A549 (cell line): Measurements from ENCODE around the gene RUVBL1. TPM values are rescaled to one million over a fixed set of nuclear protein-coding genes. Genes with fewer than 3 reads are reported as not detected.
A peak's percentile ranks its signal among the peaks of the same experiment; 100 is the strongest.

Experiments used
- ATAC-seq, 2 experiments: fragments of 200-7000 bp in 1 of 2; fragments of >200 bp in 1 of 2; cut with Nextera tagmentation in 1 of 2; cut with Tn5 transposase in 1 of 2; 3 replicates each; pipeline versions ENCODE4 v1.8.0 to v1.9.1; 2018 to 2020; ENCODE audit warnings: mild to moderate bottlenecking in 1 of 2, moderate library complexity in 1 of 2
- CTCF ChIA-PET: fragments of 300-600 bp; sonication (Branson Sonifier 250); formaldehyde crosslinking; extraction: SDS; loops from one replicate; lab custom pipeline; 2021; ENCODE audit warnings: antibody characterized with exemption, inconsistent platforms; lab: Yijun Ruan, JAX
- POLR2A ChIA-PET: fragments of 350-600 bp; formaldehyde crosslinking; extraction: SDS; loops from one replicate; lab custom pipeline; 2021; ENCODE audit warnings: antibody characterized with exemption, inconsistent platforms; lab: Yijun Ruan, JAX
- DNase-seq, 2 experiments: peaks; one replicate each; pipeline versions ENCODE4 v3.0.0 to v3.0.0-alpha.2; 2011 to 2016; ENCODE audit warnings: low read depth in 1 of 2, low spot score in 1 of 2
- FAIRE-seq: peaks from 2 replicates; lab custom pipeline; 2011; peaks lifted over from hg19 to GRCh38; lab: Jason Lieb, UNC
- H3K27ac ChIP-seq, 2 experiments: fragments of >200 bp; sonication (Bioruptor Twin); formaldehyde crosslinking; 3 replicates each; pipeline ENCODE4 v1.5.1; 2016 to 2017
- H3K4me1 ChIP-seq: fragments of >200 bp; sonication (Bioruptor Twin); formaldehyde crosslinking; 3 replicates; pipeline ENCODE4 v1.6.1; 2016
- H3K4me2 ChIP-seq: fragments of >200 bp; sonication (Bioruptor Twin); formaldehyde crosslinking; 3 replicates; pipeline ENCODE4 v1.6.1; 2016
- H3K4me3 ChIP-seq: fragments of >200 bp; sonication (Bioruptor Twin); formaldehyde crosslinking; 3 replicates; pipeline ENCODE4 v1.5.1; 2016
- H3K9me3 ChIP-seq: fragments of >200 bp; sonication (Bioruptor Twin); formaldehyde crosslinking; 3 replicates; pipeline ENCODE4 v1.6.1; 2016
- BHLHE40 ChIP-seq: IDR thresholded peaks from 2 replicates; pipeline ENCODE4 v1.6.1; 2012; ENCODE audit warnings: low read depth, low read length, inconsistent platforms
- CBX2 ChIP-seq: fragments of 200-600 bp; sonication (generic); IDR thresholded peaks from 2 replicates; pipeline ENCODE4 v1.6.1; 2016; ENCODE audit warnings: low read depth, mild to moderate bottlenecking, borderline replicate concordance
- CHD2 ChIP-seq: fragments of 150-350 bp; IDR thresholded peaks from 2 replicates; pipeline ENCODE4 v1.6.1; 2014; ENCODE audit warnings: low read length; ENCODE audit not compliant: partially characterized antibody
- EHMT2 ChIP-seq: fragments of 200-600 bp; sonication (generic); IDR thresholded peaks from 2 replicates; pipeline ENCODE4 v1.6.1; 2016; ENCODE audit warnings: antibody characterized with exemption, low read depth, mild to moderate bottlenecking, moderate library complexity
- ESRRA ChIP-seq: fragments of 150-350 bp; IDR thresholded peaks from 2 replicates; pipeline ENCODE4 v1.6.1; 2014; ENCODE audit warnings: mild to moderate bottlenecking, low read length, borderline replicate concordance
- FOSB ChIP-seq: fragments of 250-450 bp; sonication (Bioruptor Pico); IDR thresholded peaks from 2 replicates; pipeline ENCODE4 v1.5.0; 2020; ENCODE audit warnings: mild to moderate bottlenecking, moderate library complexity
- HEYL ChIP-seq: fragments of 250-450 bp; sonication (Bioruptor Pico); IDR thresholded peaks from 2 replicates; pipeline ENCODE4 v1.8.0; 2021; ENCODE audit warnings: mild to moderate bottlenecking, moderate library complexity
- HOXB13 ChIP-seq: fragments of 250-450 bp; sonication (Bioruptor Pico); IDR thresholded peaks from 2 replicates; pipeline ENCODE4 v1.5.0; 2020; ENCODE audit warnings: low read depth, mild to moderate bottlenecking, moderate library complexity
- KDM1A ChIP-seq: fragments of 200-600 bp; sonication (generic); IDR thresholded peaks from 2 replicates; pipeline ENCODE4 v1.6.1; 2016; ENCODE audit warnings: low read depth, mild to moderate bottlenecking
- KDM5A ChIP-seq: fragments of 200-600 bp; sonication (generic); IDR thresholded peaks from 2 replicates; pipeline ENCODE4 v1.6.1; 2016; ENCODE audit warnings: antibody characterized with exemption, mild to moderate bottlenecking
- NR3C1 ChIP-seq: fragments of >200 bp; sonication (Bioruptor Twin); formaldehyde crosslinking; IDR thresholded peaks from 3 replicates; pipeline ENCODE4 v1.6.1; 2017
- RAD21 ChIP-seq, 2 experiments: fragments of >200 bp in 1 of 2; sonication (Bioruptor Twin) in 1 of 2; formaldehyde crosslinking in 1 of 2; IDR thresholded peaks in 1 of 2; conservative IDR thresholded peaks in 1 of 2; 2 replicates in 1 of 2; 3 replicates in 1 of 2; pipeline ENCODE4 v1.6.1; 2012 to 2018; ENCODE audit warnings: inconsistent platforms in 1 of 2
- RARB ChIP-seq: fragments of 250-450 bp; sonication (Bioruptor Pico); IDR thresholded peaks from 2 replicates; pipeline ENCODE4 v1.8.0; 2021; ENCODE audit warnings: mild to moderate bottlenecking, moderate library complexity
- SMC3 ChIP-seq: fragments of >200 bp; sonication (Bioruptor Twin); formaldehyde crosslinking; IDR thresholded peaks from 3 replicates; pipeline ENCODE4 v1.6.1; 2018; ENCODE audit warnings: inconsistent platforms
- ZC3H11A ChIP-seq: fragments of 450-650 bp; IDR thresholded peaks from 2 replicates; pipeline ENCODE4 v1.6.1; 2014; ENCODE audit warnings: antibody characterized with exemption, mild to moderate bottlenecking
- WGBS: methylation state at CpG from one replicate; pipeline ENCODE4 v1.1.6; 2017; ENCODE audit errors: missing lambda C conversion rate; 5-methylcytosine and 5-hydroxymethylcytosine counted together
- polyA plus RNA-seq, 4 experiments: library from polyadenylated mRNA; depleted of rRNA in 3 of 4; stranded (reverse); fragments of >200 nt; fragmentation: RNase III in 1 of 4; extraction: RNeasy Plus Mini Kit Qiagen cat#74134 plus additional on column Dnase treatment in 1 of 4; gene quantifications; 2 replicates in 3 of 4; 3 replicates in 1 of 4; pipeline ENCODE4 v1.2.3, GENCODE V29; 2011 to 2017
- TF ChIP-seq, protein P1 (sequence below): fragments of >200 bp; sonication (Bioruptor Twin); formaldehyde crosslinking; IDR thresholded peaks from 3 replicates; pipeline ENCODE4 v1.6.1; 2016
- TF ChIP-seq, protein P2 (sequence below): fragments of 250-450 bp; sonication (Bioruptor Pico); IDR thresholded peaks from 2 replicates; pipeline ENCODE4 v1.5.0; 2021; ENCODE audit warnings: mild to moderate bottlenecking, moderate library complexity, borderline replicate concordance
- TF ChIP-seq, protein P3 (sequence below): fragments of 450-650 bp; IDR thresholded peaks from 2 replicates; pipeline ENCODE4 v1.6.1; 2014; ENCODE audit warnings: antibody characterized with exemption

RUVBL1 gene
- polyA plus RNA-seq, 2 of the 4 experiments (the other 2 are of a cell fraction) = 105 to 144 TPM

DNA sequence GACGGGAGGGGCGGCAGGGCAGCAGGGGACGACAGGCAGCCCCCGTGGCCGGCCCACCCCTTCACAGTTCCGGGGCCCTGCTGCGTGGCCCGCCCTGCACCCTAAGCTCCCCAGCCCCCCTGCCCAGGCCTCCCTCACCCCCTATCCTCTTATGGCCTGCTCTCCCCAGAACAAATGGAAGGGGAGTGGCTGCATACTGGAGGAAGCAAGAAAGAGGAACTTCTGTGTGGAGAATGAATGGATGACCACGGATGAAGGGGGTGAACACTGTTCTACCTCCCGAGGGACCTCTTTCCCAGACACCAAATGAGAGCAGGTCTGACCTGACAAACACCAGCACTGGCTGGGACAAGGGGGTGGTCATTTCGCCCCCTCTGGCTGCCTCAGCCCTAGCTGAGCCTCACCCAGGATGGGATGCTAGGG, 46.4 kb downstream of the RUVBL1 start:
- no peak overlapping the region for H3K4me3 ChIP-seq
- POLR2A ChIA-PET = no interaction called here
- TF ChIP-seq, protein P1, sequence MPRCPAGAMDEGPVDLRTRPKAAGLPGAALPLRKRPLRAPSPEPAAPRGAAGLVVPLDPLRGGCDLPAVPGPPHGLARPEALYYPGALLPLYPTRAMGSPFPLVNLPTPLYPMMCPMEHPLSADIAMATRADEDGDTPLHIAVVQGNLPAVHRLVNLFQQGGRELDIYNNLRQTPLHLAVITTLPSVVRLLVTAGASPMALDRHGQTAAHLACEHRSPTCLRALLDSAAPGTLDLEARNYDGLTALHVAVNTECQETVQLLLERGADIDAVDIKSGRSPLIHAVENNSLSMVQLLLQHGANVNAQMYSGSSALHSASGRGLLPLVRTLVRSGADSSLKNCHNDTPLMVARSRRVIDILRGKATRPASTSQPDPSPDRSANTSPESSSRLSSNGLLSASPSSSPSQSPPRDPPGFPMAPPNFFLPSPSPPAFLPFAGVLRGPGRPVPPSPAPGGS = no peak
- no peak for TF ChIP-seq RAD21 (conservative IDR thresholded peaks at IDR 0.05 in 1 of 2, IDR thresholded peaks at IDR 0.05 in 1 of 2)
- TF ChIP-seq, all 56 proteins: peak for 0
- H3K27ac ChIP-seq = peak overlapping the region in 1 of 2 experiments; percentile 52; a peak in 2 of 6 replicates
- CTCF ChIA-PET = interaction anchor here (1.2 to 6.3 kb wide), 4 partner anchors 9 to 17 kb away, joined by 6 to 23 read pairs (median 8); no protein-coding TSS in a partner anchor
- H3K4me1 ChIP-seq = peaks cover 43% of the 10 kb centered on the region
- no peak overlapping the region for H3K4me2 ChIP-seq
- FAIRE-seq (no peak), ATAC-seq (no peak), DNase-seq (no peak)
- WGBS = 84% methylated on average over 2 of the region's 11 CpGs
- H3K9me3 ChIP-seq = no peaks in the 10 kb centered on the region

DNA sequence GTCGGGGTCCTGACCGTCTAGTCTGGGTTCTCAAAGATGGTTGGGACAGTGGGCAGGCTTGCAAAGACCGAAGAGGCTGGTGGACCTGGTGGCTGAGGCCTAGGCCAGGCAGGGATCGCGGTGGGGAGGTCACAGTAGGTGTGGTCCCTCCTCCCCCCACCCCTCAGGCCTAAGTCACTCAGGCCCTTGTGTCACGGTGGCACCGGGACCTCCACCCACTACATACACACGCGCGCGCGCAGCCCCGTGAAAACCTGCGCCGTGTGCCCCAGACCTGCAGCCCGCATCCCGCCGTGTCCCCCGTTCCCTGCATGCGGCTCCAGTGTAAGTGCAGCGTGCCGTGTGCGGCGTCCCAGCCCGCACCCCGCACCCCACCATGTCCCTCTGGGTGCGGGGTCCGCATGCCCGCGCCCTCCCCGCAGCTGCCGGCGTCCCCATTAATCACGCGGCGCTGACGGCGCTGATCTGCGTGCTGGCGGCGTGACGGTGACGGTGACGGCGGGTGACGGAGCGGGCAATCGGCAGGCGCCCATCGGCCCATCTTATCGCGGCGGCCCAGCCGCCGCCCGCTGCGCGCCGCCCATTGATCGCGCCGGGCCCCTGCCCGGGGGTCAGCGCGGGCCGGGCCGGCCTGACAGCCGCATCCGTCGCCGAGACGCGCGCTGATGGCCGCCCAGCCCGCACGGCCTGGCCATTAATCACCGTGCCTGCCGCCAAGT, 47.0 kb downstream of the RUVBL1 start:
- H3K4me1 ChIP-seq = peaks cover 37% of the 10 kb centered on the region
- 95% methylated on average over 38 of the region's 79 CpGs for WGBS
- TF ChIP-seq NR3C1 (no peak), FOSB (CRISPR knock-in tag) (no peak), RAD21 (conservative IDR thresholded peaks at IDR 0.05 in 1 of 2, IDR thresholded peaks at IDR 0.05 in 1 of 2) (no peak), RARB (CRISPR knock-in tag) (no peak), KDM5A (no peak), ESRRA (no peak), ZC3H11A (no peak), BHLHE40 (no peak), CBX2 (no peak), KDM1A (no peak), SMC3 (no peak), HEYL (CRISPR knock-in tag) (no peak), CHD2 (no peak), HOXB13 (CRISPR knock-in tag) (no peak), EHMT2 (no peak)
- TF ChIP-seq, protein P2, sequence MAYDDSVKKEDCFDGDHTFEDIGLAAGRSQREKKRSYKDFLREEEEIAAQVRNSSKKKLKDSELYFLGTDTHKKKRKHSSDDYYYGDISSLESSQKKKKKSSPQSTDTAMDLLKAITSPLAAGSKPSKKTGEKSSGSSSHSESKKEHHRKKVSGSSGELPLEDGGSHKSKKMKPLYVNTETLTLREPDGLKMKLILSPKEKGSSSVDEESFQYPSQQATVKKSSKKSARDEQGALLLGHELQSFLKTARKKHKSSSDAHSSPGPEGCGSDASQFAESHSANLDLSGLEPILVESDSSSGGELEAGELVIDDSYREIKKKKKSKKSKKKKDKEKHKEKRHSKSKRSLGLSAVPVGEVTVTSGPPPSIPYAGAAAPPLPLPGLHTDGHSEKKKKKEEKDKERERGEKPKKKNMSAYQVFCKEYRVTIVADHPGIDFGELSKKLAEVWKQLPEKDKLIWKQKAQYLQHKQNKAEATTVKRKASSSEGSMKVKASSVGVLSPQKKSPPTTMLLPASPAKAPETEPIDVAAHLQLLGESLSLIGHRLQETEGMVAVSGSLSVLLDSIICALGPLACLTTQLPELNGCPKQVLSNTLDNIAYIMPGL (CRISPR knock-in tag) = no peak
- TF ChIP-seq, protein P3, sequence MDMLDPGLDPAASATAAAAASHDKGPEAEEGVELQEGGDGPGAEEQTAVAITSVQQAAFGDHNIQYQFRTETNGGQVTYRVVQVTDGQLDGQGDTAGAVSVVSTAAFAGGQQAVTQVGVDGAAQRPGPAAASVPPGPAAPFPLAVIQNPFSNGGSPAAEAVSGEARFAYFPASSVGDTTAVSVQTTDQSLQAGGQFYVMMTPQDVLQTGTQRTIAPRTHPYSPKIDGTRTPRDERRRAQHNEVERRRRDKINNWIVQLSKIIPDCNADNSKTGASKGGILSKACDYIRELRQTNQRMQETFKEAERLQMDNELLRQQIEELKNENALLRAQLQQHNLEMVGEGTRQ = no peak
- ChIA-PET POLR2A (interaction anchor here (1.6 kb wide), 1 partner anchor 47 kb away, joined by 5 read pairs; the partner anchor contains the start of gene RUVBL1), CTCF (interaction anchor here (0.6 to 6.3 kb wide), 9 partner anchors 9 to 532 kb away, joined by 3 to 23 read pairs (median 6); no protein-coding TSS in a partner anchor)
- ATAC-seq = peak in 1 of 2 experiments; percentile 3; a peak in 1 of 6 replicates
- no peak overlapping the region for H3K4me2 ChIP-seq
- DNase-seq = no peak
- no peak for FAIRE-seq
- H3K9me3 ChIP-seq = no peaks in the 10 kb centered on the region
- H3K4me3 ChIP-seq = no peak overlapping the region
- H3K27ac ChIP-seq = no peak overlapping the region
